ENCODE measurements around the gene SAMSN1. TPM values are rescaled to one million over a fixed set of nuclear protein-coding genes. Genes with fewer than 3 reads are reported as not detected.

SAMSN1 gene
- total and polyA plus RNA-seq, 2 of the 8 experiments (the other 6 are each of a cell fraction or from before 2014, with no cell fraction given): 0.50 to 3.0 TPM

- TF ChIP-seq RAD21 (IDR thresholded peaks at IDR 0.05 in 1 of 2, conservative IDR thresholded peaks at IDR 0.05 in 1 of 2; ENCODE audit: low read depth in 2 of 2, low read length in 2 of 2) (no peak), SIN3A (conservative IDR thresholded peaks at IDR 0.05 in 1 of 2, IDR thresholded peaks at IDR 0.05 in 1 of 2; ENCODE audit: low read depth in 1 of 2, low read length in 2 of 2) (no peak), TAF7 (optimal IDR thresholded peaks at IDR 0.05; ENCODE audit: borderline replicate concordance, low read depth, low read length) (no peak), SRF (IDR thresholded peaks at IDR 0.05; ENCODE audit: low read depth, low read length) (no peak), SIX5 (IDR thresholded peaks at IDR 0.05; ENCODE audit: low read depth, low read length) (no peak), NRF1 (IDR thresholded peaks at IDR 0.05; ENCODE audit: low read depth, low read length) (no peak), TBP (IDR thresholded peaks at IDR 0.05; ENCODE audit: low read depth, low read length) (no peak), CHD7 (IDR thresholded peaks at IDR 0.05; ENCODE audit: insufficient replicate concordance, low read length) (no peak), FOSL1 (IDR thresholded peaks at IDR 0.05; ENCODE audit: insufficient read depth, low read depth, low read length) (no peak)
These were observed 27.1 kb downstream of the SAMSN1 start (continued) for GRCh38 chr21:14519000-14519399.

All from H1 (cell line).